K562 (cell line): ENCODE results near the gene PET117. TPM values are rescaled to one million over a fixed set of nuclear protein-coding genes. Genes with fewer than 3 reads are reported as not detected.
"Not testable (repeated sequence)": the region's sequence is repeated elsewhere in the genome, so short reads cannot be mapped to it uniquely, and the experiment has no call there.

Experiments
- ATAC-seq: fragments of 200-7000 bp; cut with Tn5 transposase; 3 replicates; pipeline ENCODE4 v1.9.1; 2020; ENCODE audit warnings: moderate library complexity
- BruUV-seq: library from RNA; stranded (reverse); fragments of 400-500 nt; replicated peaks from 2 replicates; lab custom pipeline; 2021; lab: Mats Ljungman, UMichigan
- CTCF ChIA-PET: fragments of 300-600 bp; formaldehyde crosslinking; extraction: SDS; loops from one replicate; lab custom pipeline; 2021; ENCODE audit warnings: low intra/inter-chr PET ratio; lab: Yijun Ruan, JAX
- POLR2A ChIA-PET: fragments of 300-600, 350-650 bp; sonication (Branson Sonifier 250); formaldehyde crosslinking; extraction: SDS; loops from one replicate; lab custom pipeline; 2021; ENCODE audit warnings: antibody characterized with exemption, inconsistent platforms; lab: Yijun Ruan, JAX
- DNase-seq, 4 experiments: peaks; one replicate each; pipeline versions ENCODE4 v3.0.0 to v3.0.0-alpha.2; 2011 to 2018; ENCODE audit warnings: low spot score in 3 of 4, mixed read lengths in 3 of 4; ENCODE audit errors: extremely low read depth in 1 of 4
- FAIRE-seq: peaks from 2 replicates; lab custom pipeline; 2011; peaks lifted over from hg19 to GRCh38; lab: Jason Lieb, UNC
- H2AFZ ChIP-seq: 2 replicates; pipeline ENCODE4 v1.6.0; 2011; ENCODE audit warnings: low read depth, low read length, control low read depth, inconsistent platforms
- H3K27ac ChIP-seq: fragments of 200-600 bp; 3 replicates; pipeline ENCODE4 v1.8.0; 2011; ENCODE audit warnings: low read depth, mild to moderate bottlenecking, control low read depth, inconsistent platforms, low read length, moderate library complexity, mixed read lengths; ENCODE audit errors: extremely low read depth
- H3K27me3 ChIP-seq, 2 experiments: fragments of 300-600 bp in 1 of 2; 2 replicates in 1 of 2; 3 replicates in 1 of 2; pipeline versions ENCODE4 v1.6.0 to v1.8.0; 2011; ENCODE audit warnings: inconsistent platforms in 2 of 2, low read length in 2 of 2, mild to moderate bottlenecking in 1 of 2, mixed read lengths in 1 of 2, moderate library complexity in 1 of 2; ENCODE audit not compliant: control insufficient read depth in 2 of 2, insufficient read depth in 2 of 2
- H3K36me3 ChIP-seq: fragments of 300-600 bp; 3 replicates; pipeline ENCODE4 v1.8.0; 2011; ENCODE audit warnings: mild to moderate bottlenecking, low read length, inconsistent platforms; ENCODE audit not compliant: control insufficient read depth, insufficient read depth
- H3K4me1 ChIP-seq, 2 experiments: fragments of 200-600 bp in 1 of 2; replicated peaks in 1 of 2; 2 replicates in 1 of 2; 3 replicates in 1 of 2; pipeline versions ENCODE4 v1.5.1 to v1.8.0; 2011; ENCODE audit warnings: inconsistent platforms in 2 of 2, low read length in 2 of 2, mild to moderate bottlenecking in 1 of 2, mixed read lengths in 1 of 2, moderate library complexity in 1 of 2; ENCODE audit not compliant: control insufficient read depth in 2 of 2, insufficient read depth in 2 of 2
- H3K4me2 ChIP-seq: 2 replicates; pipeline ENCODE4 v1.6.1; 2011; ENCODE audit warnings: low read length, control low read depth, inconsistent platforms, mixed read lengths; ENCODE audit not compliant: insufficient read depth
- H3K4me3 ChIP-seq: fragments of 200-600 bp; sonication (generic), shearing (Covaris generic); 2 replicates; pipeline ENCODE4 v1.5.1; 2016; ENCODE audit warnings: control low read depth, inconsistent platforms
- H3K79me2 ChIP-seq: fragments of 200-600 bp; 3 replicates; pipeline ENCODE4 v1.8.0; 2011; ENCODE audit warnings: low read length, inconsistent platforms; ENCODE audit not compliant: control insufficient read depth, insufficient read depth
- H3K9ac ChIP-seq, 2 experiments: 2 replicates each; pipeline versions ENCODE4 v1.6.0 to v1.6.1; 2011; ENCODE audit warnings: low read depth in 2 of 2, low read length in 2 of 2, control low read depth in 1 of 2, inconsistent platforms in 1 of 2, mild to moderate bottlenecking in 1 of 2, mixed read lengths in 1 of 2; ENCODE audit not compliant: insufficient read depth in 1 of 2
- H3K9me1 ChIP-seq: one replicate; pipeline ENCODE4 v1.6.0; 2011; ENCODE audit warnings: inconsistent platforms, mild to moderate bottlenecking, low read length, moderate library complexity; ENCODE audit not compliant: control insufficient read depth, insufficient read depth
- H3K9me3 ChIP-seq: replicated peaks from 2 replicates; pipeline ENCODE4 v1.5.1; 2011; ENCODE audit warnings: low read depth, low read length, inconsistent platforms; ENCODE audit not compliant: control insufficient read depth, insufficient read depth
- H4K20me1 ChIP-seq: replicated peaks from 2 replicates; pipeline ENCODE4 v1.6.1; 2011; ENCODE audit warnings: low read length, inconsistent platforms, mixed read lengths; ENCODE audit not compliant: control insufficient read depth, insufficient read depth
- ETS2 ChIP-seq: IDR thresholded peaks from 2 replicates; pipeline ENCODE4 v1.6.1; 2016; ENCODE audit warnings: borderline replicate concordance, missing genetic modification characterization, mild to moderate bottlenecking, moderate library complexity, missing compliant biosample characterization; ENCODE audit not compliant: poor library complexity, severe bottlenecking
- EZH2 ChIP-seq: IDR thresholded peaks from 2 replicates; pipeline ENCODE4 v1.6.1; 2012; ENCODE audit warnings: low read depth, mild to moderate bottlenecking, inconsistent platforms, low read length, borderline replicate concordance
- FOXP1 ChIP-seq: sonication (generic); formaldehyde crosslinking; IDR thresholded peaks from 2 replicates; pipeline ENCODE4 v1.8.0; 2022; ENCODE audit warnings: mild to moderate bottlenecking, missing genetic modification reagents
- KAT7 ChIP-seq: sonication (generic); formaldehyde crosslinking; IDR thresholded peaks from 2 replicates; pipeline ENCODE4 v1.8.0; 2022; ENCODE audit warnings: missing genetic modification reagents, mild to moderate bottlenecking, borderline replicate concordance
- ZBTB17 ChIP-seq: fragments of 450-650 bp; formaldehyde crosslinking; IDR thresholded peaks from 2 replicates; pipeline ENCODE4 v1.4.0; 2020; ENCODE audit warnings: mild to moderate bottlenecking
- ZNF140 ChIP-seq: fragments of 250-450 bp; sonication (Bioruptor Pico); IDR thresholded peaks from 2 replicates; pipeline ENCODE4 v1.8.0; 2021; ENCODE audit warnings: moderate library complexity, mild to moderate bottlenecking, inconsistent platforms
- ZNF143 ChIP-seq: sonication (generic); formaldehyde crosslinking; IDR thresholded peaks from 2 replicates; pipeline ENCODE4 v1.9.0; 2022; ENCODE audit warnings: mild to moderate bottlenecking, missing genetic modification reagents
- ZNF778 ChIP-seq: fragments of 450-650 bp; formaldehyde crosslinking; IDR thresholded peaks from 2 replicates; pipeline ENCODE4 v1.4.0; 2020; ENCODE audit warnings: mild to moderate bottlenecking, moderate library complexity
- WGBS: fragments of 100-300 bp; shearing (Covaris generic); methylation state at CpG from one replicate; pipeline ENCODE4 v1.1.6; 2016; ENCODE audit warnings: low coverage, mixed read lengths; ENCODE audit not compliant: insufficient coverage; ENCODE audit errors: missing lambda C conversion rate; 5-methylcytosine and 5-hydroxymethylcytosine counted together
- in situ Hi-C: fragments of 300-500 bp; cut with MboI; formaldehyde crosslinking; loops from 4 replicates; pipeline ENCODE4 v1.15.0; 2018; ENCODE audit warnings: inconsistent platforms, mixed read lengths
- intact Hi-C: fragments of 100-400 bp; cut with micrococcal nuclease; formaldehyde crosslinking; loops from 2 replicates; pipeline ENCODE4 v1.14.2; 2022
- polyA plus RNA-seq, 8 experiments: library from polyadenylated mRNA; depleted of rRNA in 4 of 8; stranded (reverse) in 5 of 8; unstranded in 3 of 8; fragments of >200 nt; fragmentation: Nextera tagmentation in 2 of 8; fragmentation: Illumina TruSeq in 1 of 8; extraction: Ambion mirVana in 2 of 8; extraction: Trizol in 1 of 8; gene quantifications; 2 replicates each; pipeline versions ENCODE4 v1.2.1 to v1.2.3, GENCODE V29; 2011 to 2014; ENCODE audit warnings: inconsistent platforms in 1 of 8, missing spikeins in 1 of 8
- total RNA-seq, 7 experiments: library from RNA; depleted of rRNA in 6 of 7; stranded (reverse); fragments of >200 nt in 6 of 7; fragmentation: Illumina TruSeq in 2 of 7; extraction: Trizol in 2 of 7; gene quantifications; 2 replicates each; pipeline versions ENCODE4 v1.2.1 to v1.2.3, GENCODE V29; 2011 to 2021; ENCODE audit warnings: low replicate concordance in 1 of 7
- TF ChIP-seq, protein P1 (sequence below): fragments of 450-650 bp; IDR thresholded peaks from 2 replicates; pipeline ENCODE4 v1.6.1; 2016; ENCODE audit warnings: antibody characterized with exemption
- TF ChIP-seq, protein P2 (sequence below): fragments of 250-450 bp; sonication (Bioruptor Pico); IDR thresholded peaks from 2 replicates; pipeline ENCODE4 v1.4.0; 2020

Gene PET117
- total and polyA plus RNA-seq, 9 of the 15 experiments (the other 6 are each of a cell fraction or from before 2014, with no cell fraction given), result 7.1 to 18.2 (median 12.4) TPM

DNA sequence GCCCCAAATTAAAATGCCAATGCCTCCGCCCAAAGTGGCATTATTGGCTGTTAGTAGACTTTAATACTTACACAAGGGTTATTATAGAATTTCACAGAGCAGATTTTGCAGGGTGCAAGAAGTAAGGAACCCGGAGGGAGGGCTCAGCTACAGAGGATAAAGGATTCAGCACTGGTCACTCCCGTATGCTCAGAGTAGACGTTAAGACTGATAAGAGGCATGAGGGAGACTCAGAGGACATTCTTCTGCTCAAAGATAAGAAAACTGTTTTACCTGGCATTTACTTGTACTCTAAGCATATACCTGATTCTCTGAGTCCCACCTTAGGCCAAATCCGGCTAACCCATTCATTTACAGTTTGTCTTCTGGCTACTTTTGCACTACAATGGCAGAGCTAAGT, 43.5 kb upstream of the PET117 start:
- no peak for ATAC-seq
- WGBS, result 0% methylated on average over 5 of the region's 5 CpGs
- in situ Hi-C loops (no loop called here), intact Hi-C loops (no loop called here)
- BruUV-seq, result no TSS peak
- no peaks in the 10 kb centered on the region for H3K79me2 ChIP-seq
- POLR2A ChIA-PET, result no interaction called here
- FAIRE-seq, result no peak
- peaks cover 7 to 38% of the 10 kb centered on the region in 2 experiments; a peak in 4 of 5 replicates for H3K27me3 ChIP-seq
- H3K27ac ChIP-seq, result no peak overlapping the region
- TF ChIP-seq, protein P1, sequence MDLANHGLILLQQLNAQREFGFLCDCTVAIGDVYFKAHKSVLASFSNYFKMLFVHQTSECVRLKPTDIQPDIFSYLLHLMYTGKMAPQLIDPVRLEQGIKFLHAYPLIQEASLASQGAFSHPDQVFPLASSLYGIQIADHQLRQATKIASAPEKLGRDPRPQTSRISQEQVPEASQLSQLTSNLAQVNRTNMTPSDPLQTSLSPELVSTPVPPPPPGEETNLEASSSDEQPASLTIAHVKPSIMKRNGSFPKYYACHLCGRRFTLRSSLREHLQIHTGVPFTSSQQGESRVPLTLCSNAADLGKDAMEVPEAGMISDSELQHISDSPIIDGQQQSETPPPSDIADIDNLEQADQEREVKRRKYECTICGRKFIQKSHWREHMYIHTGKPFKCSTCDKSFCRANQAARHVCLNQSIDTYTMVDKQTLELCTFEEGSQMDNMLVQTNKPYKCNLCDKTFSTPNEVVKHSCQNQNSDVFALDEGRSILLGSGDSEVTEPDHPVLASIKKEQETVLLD, result no peak
- TF ChIP-seq KAT7 (CRISPR knock-in tag), result no peak
- no peak for TF ChIP-seq ZBTB17 (CRISPR knock-in tag)
- no peak for TF ChIP-seq ZNF140 (CRISPR knock-in tag)
- TF ChIP-seq ZNF778 (CRISPR knock-in tag), result no peak
- TF ChIP-seq ETS2, result no peak
- no peak for TF ChIP-seq EZH2
- TF ChIP-seq FOXP1 (CRISPR knock-in tag), result no peak
- TF ChIP-seq, protein P2, sequence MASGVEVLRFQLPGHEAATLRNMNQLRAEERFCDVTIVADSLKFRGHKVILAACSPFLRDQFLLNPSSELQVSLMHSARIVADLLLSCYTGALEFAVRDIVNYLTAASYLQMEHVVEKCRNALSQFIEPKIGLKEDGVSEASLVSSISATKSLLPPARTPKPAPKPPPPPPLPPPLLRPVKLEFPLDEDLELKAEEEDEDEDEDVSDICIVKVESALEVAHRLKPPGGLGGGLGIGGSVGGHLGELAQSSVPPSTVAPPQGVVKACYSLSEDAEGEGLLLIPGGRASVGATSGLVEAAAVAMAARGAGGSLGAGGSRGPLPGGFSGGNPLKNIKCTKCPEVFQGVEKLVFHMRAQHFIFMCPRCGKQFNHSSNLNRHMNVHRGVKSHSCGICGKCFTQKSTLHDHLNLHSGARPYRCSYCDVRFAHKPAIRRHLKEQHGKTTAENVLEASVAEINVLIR (CRISPR knock-in tag), result no peak
- no peak for TF ChIP-seq ZNF143 (CRISPR knock-in tag)
- H4K20me1 ChIP-seq, result no peaks in the 10 kb centered on the region
- DNase-seq, result no peak
- H3K4me3 ChIP-seq, result no peak overlapping the region
- CTCF ChIA-PET, result no interaction called here
- no peak overlapping the region for H3K4me2 ChIP-seq
- no peaks in the 10 kb centered on the region for H3K9me1 ChIP-seq
- no peaks in the 10 kb centered on the region for H3K9me3 ChIP-seq
- H3K36me3 ChIP-seq, result no peaks in the 10 kb centered on the region
- H3K4me1 ChIP-seq, result no peaks in the 10 kb centered on the region; a peak in 2 of 5 replicates
- H2AFZ ChIP-seq, result no peak overlapping the region
- H3K9ac ChIP-seq, result no peak overlapping the region

DNA sequence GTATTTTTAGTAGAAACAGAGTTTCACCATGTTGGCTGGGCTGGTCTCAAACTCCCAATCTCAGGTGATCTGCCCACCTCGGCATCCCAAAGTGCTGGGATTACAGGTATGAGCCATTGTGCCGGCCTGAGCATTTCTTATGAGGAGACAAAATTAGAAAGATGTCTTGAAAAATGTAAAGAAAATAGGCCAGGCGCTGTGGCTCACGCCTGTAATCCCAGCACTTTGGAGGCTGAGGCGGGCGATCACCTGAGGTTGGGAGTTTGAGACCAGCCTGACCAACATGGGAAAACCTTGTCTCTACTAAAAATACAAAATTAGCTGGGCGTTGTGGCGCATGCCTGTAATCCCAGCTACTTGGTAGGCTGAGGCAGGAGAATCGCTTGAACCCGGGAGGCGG, 37.1 kb upstream of the PET117 start:
- H3K27ac ChIP-seq, H2AFZ ChIP-seq, POLR2A ChIA-PET, H3K4me3 ChIP-seq, H3K9ac ChIP-seq, in situ Hi-C loops, H4K20me1 ChIP-seq, ATAC-seq, H3K36me3 ChIP-seq, H3K4me2 ChIP-seq, BruUV-seq, H3K79me2 ChIP-seq, intact Hi-C loops, FAIRE-seq, DNase-seq, H3K9me1 ChIP-seq, H3K4me1 ChIP-seq, H3K9me3 ChIP-seq, CTCF ChIA-PET: not testable (repeated sequence)
- 0% methylated on average over 8 of the region's 11 CpGs for WGBS
- peaks cover 0 to 19% of the 10 kb centered on the region in 2 experiments; a peak in 4 of 5 replicates for H3K27me3 ChIP-seq
